Measurements from ENCODE around the gene CAMTA2.
A peak's percentile ranks its signal among the peaks of the same experiment; 100 is the strongest.

The CAMTA2 gene

GRCh38 chr17:4950075-4950745 lies 37.3 kb downstream of the CAMTA2 start:
- TF ChIP-seq, protein P1, sequence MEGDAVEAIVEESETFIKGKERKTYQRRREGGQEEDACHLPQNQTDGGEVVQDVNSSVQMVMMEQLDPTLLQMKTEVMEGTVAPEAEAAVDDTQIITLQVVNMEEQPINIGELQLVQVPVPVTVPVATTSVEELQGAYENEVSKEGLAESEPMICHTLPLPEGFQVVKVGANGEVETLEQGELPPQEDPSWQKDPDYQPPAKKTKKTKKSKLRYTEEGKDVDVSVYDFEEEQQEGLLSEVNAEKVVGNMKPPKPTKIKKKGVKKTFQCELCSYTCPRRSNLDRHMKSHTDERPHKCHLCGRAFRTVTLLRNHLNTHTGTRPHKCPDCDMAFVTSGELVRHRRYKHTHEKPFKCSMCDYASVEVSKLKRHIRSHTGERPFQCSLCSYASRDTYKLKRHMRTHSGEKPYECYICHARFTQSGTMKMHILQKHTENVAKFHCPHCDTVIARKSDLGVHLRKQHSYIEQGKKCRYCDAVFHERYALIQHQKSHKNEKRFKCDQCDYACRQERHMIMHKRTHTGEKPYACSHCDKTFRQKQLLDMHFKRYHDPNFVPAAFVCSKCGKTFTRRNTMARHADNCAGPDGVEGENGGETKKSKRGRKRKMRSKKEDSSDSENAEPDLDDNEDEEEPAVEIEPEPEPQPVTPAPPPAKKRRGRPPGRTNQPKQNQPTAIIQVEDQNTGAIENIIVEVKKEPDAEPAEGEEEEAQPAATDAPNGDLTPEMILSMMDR (IDR thresholded peaks at IDR 0.05; ENCODE audit: insufficient read depth, missing control alignments), result no peak
- no peak for FAIRE-seq
- DNase-seq (ENCODE audit: insufficient read length, low spot score), result no peak

- DNase-seq (ENCODE audit: insufficient read length, low spot score), result peak; percentile 67
- TF ChIP-seq, protein P1 (IDR thresholded peaks at IDR 0.05; ENCODE audit: insufficient read depth, missing control alignments), result no peak
- no peak for FAIRE-seq
These were observed 38.0 kb downstream of the CAMTA2 start for GRCh38 chr17:4949321-4950074.

DNA sequence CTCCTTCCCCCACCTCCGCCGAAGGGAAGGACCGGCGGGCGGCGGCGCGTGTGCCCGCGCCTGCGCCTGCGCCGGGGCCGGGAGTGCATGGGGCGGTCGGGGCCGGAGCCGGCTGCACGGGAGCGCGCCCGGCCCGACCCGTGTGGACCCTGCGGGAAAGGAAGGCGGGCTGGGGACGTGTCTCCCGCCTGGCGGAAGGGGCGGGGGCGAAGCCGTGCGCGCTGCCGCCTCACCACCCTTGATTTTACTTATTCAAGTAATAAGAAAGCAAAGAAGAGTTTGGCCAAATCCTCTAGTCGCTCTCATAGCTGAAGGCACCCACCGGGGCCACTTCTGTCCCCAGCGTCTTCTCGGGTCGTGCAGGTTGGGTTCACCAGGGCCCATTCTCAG lies 38.5 kb downstream of the CAMTA2 start:
- no peak for FAIRE-seq
- peak; percentile 81 for DNase-seq (ENCODE audit: insufficient read length, low spot score)

DNA sequence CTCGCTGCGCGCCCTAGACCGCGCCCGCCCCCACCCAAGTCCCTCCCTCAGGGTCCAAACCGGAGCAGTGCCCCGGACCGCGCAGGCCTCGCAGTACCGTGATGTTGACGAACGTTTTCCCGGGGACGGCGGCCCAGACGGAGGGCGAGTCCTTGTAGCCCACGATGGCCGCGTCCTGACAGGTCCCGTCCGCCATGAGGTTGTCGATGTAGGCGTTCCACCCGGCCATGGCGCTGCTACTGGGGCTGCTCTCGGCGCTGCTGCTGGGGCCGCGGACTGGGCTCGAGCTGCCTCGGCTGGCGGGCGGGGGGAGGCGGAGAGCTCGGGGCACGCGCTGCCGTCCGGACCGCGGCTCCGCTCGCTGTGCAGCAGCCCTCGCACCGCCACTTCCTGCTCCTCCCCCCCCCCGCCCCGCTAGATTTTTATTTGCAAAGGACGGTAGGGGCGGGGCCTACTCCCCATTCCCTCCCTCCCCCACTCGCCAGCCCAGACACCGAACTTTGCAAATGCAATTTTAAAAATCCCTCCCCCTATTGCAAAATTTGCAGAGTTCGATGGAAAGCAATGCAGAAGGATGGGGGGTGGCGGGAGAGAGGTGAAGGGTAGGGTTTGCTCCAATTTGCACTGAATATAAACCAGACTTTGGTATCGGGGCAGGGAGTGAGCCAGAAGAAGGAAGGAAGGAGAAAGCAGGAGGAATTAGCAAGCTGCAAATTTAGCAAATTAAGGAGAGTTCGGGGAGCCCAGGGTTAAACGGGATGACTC lies 39.1 kb downstream of the CAMTA2 start, which contains the start of gene PFN1:
Gene PFN1, minus strand, starts transcription at position 365 of the 765 bp plus-strand sequence. Its CDS starts 136 bp downstream, at position 229.
- DNase-seq (ENCODE audit: insufficient read length, low spot score) (peak; percentile 76), FAIRE-seq (no peak)

More for the DNA sequence above, 38.5 kb downstream of the CAMTA2 start:
- TF ChIP-seq, protein P1 (IDR thresholded peaks at IDR 0.05; ENCODE audit: insufficient read depth, missing control alignments), result no peak

DNA sequence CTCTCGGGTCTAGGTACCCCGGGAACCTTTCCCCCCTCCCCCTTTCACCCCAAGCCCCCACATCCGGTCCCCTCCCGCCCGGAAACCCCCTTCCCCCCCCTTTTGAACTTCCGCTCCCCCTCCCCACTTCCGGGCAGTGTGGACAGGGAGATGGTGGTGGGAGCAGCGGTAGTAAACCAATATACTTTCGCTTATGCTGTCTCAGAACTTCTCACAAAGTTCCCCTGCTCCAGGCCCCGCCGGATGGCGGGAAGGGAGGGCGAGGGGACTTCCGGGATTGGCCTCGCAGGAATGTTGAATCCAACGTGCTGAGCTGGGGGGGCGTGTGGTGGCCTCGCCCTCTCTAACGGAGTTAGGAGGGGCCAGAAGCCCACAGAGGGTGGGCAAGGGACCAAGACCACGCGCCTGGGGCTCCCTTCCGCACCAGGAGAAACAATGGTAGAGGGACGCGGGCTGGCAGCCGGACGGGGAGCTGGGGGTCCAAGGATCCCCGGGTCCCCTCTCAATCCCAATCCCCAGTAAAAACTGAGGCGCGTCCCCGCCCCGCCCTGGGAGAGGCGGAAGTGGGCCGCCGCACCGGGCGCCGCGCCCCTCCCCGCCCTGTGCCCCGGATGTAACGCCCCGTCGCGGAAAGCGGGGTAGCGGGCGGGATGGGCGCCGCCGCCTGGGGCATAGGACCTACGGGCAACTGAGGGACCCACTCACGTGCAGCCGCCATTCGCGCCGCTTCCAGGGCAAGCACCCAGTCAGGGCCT lies 39.9 kb downstream of the CAMTA2 start:
- TF ChIP-seq, protein P1 (IDR thresholded peaks at IDR 0.05; ENCODE audit: insufficient read depth, missing control alignments), result no peak
- FAIRE-seq (no peak), DNase-seq (ENCODE audit: insufficient read length, low spot score) (peak; percentile 59)

More for the DNA sequence above, 39.1 kb downstream of the CAMTA2 start, which contains the start of gene PFN1:
- TF ChIP-seq, protein P1 (IDR thresholded peaks at IDR 0.05; ENCODE audit: insufficient read depth, missing control alignments), result no peak

DNA sequence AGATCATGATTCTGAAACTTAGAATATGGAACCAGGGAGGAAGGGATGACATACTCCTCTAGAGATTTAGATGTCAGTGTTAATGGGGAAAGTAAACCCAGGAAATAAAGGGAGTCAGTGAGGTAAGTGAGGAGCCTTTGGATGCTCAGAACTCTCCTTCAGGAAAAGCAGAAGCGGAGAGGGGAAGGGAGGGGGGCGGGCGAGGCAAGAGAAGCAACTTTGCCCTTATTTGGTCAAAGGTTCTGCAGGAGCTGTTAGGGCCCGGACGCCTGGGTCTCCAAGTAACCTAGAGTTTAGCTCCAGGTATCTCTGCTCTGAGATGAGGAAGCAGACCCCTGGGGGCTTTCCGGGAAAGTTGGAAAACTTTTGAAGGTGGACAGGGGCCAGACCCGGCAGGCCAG lies 40.5 kb downstream of the CAMTA2 start:
- DNase-seq (ENCODE audit: insufficient read length, low spot score) (no peak), FAIRE-seq (no peak)
- TF ChIP-seq, protein P1 (IDR thresholded peaks at IDR 0.05; ENCODE audit: insufficient read depth, missing control alignments), result no peak

All from D721Med (cell line).